HFFc6 (cell line): Measurements from ENCODE around the gene MAPK6. TPM values are rescaled to one million over a fixed set of nuclear protein-coding genes. Genes with fewer than 3 reads are reported as not detected.
A peak's percentile ranks its signal among the peaks of the same experiment; 100 is the strongest.

Source experiments
- DNase-seq: peaks from one replicate; pipeline ENCODE4 v3.0.0-alpha.2; 2018
- H3K27ac Mint-ChIP-seq: 2 replicates; pipeline ENCODE4 v1.8.0; 2020; ENCODE audit warnings: mild to moderate bottlenecking, mixed read lengths
- H3K27me3 Mint-ChIP-seq: 2 replicates; pipeline ENCODE4 v1.8.0; 2021; ENCODE audit warnings: mild to moderate bottlenecking, moderate library complexity, mixed read lengths; ENCODE audit not compliant: insufficient read depth
- H3K36me3 Mint-ChIP-seq: 2 replicates; pipeline ENCODE4 v1.8.0; 2021; ENCODE audit warnings: low read depth, mixed read lengths
- H3K4me1 Mint-ChIP-seq: 2 replicates; pipeline ENCODE4 v1.8.0; 2020; ENCODE audit warnings: low read depth, mixed read lengths
- H3K4me3 Mint-ChIP-seq: 2 replicates; pipeline ENCODE4 v1.8.0; 2020; ENCODE audit warnings: mild to moderate bottlenecking, moderate library complexity, mixed read lengths
- H3K9me3 Mint-ChIP-seq: 2 replicates; pipeline ENCODE4 v1.8.0; 2020; ENCODE audit warnings: mild to moderate bottlenecking, mixed read lengths
- total RNA-seq, 6 experiments: library from RNA; stranded (reverse); fragmentation: NEBNext Ultra II Directional; extraction: Animal tissue kit (Norgen Biotek cat#: 25700); gene quantifications; 2 replicates in 1 of 6; 3 replicates in 5 of 6; pipeline ENCODE4 v1.2.3, GENCODE V29; 2021
- TF ChIP-seq, protein P1 (sequence below): fragments of 200-600 bp; sonication (generic); IDR thresholded peaks from 2 replicates; pipeline ENCODE4 v1.5.0; 2021; ENCODE audit warnings: antibody characterized with exemption, mild to moderate bottlenecking

MAPK6 gene
- total RNA-seq, 6 experiments from 2014 or later = 43.0 to 61.9 (median 54.6) TPM

DNA sequence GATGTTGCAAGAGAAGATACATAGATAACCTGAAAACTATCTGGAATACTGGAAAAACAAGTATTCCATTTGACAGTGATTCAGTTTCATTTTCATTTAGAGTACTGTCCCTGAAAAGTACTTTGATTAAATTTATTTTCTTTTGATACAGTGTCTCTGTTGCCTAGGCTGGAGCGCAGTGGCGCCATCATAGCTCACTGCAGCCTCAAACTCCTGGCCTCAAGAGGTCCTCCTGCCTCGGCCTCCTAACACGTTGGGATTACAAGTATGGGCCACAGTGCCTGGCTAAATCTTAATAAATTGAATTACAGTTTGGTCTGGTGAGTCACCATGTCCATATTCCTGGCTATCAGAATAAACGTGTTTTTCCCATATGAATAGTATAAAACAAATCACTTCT lies 45.8 kb upstream of the MAPK6 start:
- no peaks in the 10 kb centered on the region for H3K36me3 Mint-ChIP-seq
- no peak overlapping the region for H3K27ac Mint-ChIP-seq
- TF ChIP-seq, protein P1, sequence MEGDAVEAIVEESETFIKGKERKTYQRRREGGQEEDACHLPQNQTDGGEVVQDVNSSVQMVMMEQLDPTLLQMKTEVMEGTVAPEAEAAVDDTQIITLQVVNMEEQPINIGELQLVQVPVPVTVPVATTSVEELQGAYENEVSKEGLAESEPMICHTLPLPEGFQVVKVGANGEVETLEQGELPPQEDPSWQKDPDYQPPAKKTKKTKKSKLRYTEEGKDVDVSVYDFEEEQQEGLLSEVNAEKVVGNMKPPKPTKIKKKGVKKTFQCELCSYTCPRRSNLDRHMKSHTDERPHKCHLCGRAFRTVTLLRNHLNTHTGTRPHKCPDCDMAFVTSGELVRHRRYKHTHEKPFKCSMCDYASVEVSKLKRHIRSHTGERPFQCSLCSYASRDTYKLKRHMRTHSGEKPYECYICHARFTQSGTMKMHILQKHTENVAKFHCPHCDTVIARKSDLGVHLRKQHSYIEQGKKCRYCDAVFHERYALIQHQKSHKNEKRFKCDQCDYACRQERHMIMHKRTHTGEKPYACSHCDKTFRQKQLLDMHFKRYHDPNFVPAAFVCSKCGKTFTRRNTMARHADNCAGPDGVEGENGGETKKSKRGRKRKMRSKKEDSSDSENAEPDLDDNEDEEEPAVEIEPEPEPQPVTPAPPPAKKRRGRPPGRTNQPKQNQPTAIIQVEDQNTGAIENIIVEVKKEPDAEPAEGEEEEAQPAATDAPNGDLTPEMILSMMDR = no peak
- peaks cover 16% of the 10 kb centered on the region for H3K4me1 Mint-ChIP-seq
- H3K27me3 Mint-ChIP-seq = peaks cover 4% of the 10 kb centered on the region; the same call in 1 of the 2 replicates
- DNase-seq = no peak
- peak overlapping the region; percentile 28; the same call in 1 of the 2 replicates for H3K4me3 Mint-ChIP-seq
- H3K9me3 Mint-ChIP-seq = no peaks in the 10 kb centered on the region

DNA sequence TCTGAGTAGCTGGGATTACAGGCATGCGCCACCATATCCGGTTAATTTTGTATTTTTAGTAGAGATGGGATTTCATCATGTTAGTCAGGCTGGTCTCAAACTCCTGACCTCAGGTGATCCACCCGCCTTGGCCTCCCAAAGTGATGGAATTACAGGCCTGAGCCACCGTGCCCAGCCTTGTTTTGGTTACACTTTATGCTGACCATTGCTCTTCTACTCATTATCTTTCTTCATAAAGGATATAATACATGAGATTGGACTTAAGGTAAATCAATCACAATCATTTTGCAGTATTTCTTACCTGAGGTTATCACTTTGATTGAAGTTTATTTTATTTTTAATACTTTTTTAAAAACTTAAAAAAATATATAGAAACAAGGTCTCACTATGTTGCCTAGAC lies 45.2 kb upstream of the MAPK6 start:
- Mint-ChIP-seq H3K9me3 (no peaks in the 10 kb centered on the region), H3K4me3 (no peak overlapping the region), H3K4me1 (peaks cover 16% of the 10 kb centered on the region), H3K36me3 (no peaks in the 10 kb centered on the region), H3K27ac (no peak overlapping the region), H3K27me3 (peaks cover 4% of the 10 kb centered on the region; the same call in 1 of the 2 replicates)
- TF ChIP-seq, protein P1 = no peak
- DNase-seq = no peak

DNA sequence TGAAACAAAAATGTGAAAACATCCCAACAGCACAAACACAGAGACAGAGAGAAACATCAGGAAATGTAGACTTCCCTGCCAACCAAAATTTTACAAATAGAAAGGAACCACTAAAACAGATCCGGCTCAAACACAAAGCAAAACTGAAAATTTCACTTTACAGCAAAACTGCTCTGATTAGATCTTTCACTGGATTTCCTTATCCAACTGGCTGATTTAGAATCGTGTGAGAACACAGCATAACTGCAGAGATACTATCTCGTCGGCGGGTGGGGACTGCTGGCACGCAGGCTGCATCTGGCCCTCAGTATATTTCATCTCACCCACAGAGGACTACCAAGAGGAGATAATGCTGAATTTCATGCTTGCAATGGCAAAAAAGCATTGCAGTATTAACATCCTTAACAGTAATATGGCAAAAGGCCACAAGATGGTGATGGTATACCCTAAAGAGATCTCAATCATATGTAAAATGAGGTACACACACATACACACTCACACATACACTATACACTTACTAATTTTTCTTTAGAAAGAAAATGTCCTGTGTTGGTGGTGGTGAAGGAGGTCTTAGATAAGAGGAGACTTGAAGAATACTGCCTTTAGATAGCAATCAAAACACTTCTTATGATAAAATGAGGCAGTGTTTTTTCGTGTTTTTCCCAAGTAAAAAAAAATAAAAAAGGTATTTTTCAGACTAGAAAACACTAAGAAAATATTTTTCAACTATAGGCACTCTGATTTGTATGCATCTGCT lies 36.8 kb upstream of the MAPK6 start:
- TF ChIP-seq, protein P1 = peak; percentile 82
- Mint-ChIP-seq H3K36me3 (no peaks in the 10 kb centered on the region), H3K9me3 (no peaks in the 10 kb centered on the region), H3K4me3 (peak overlapping the region; percentile 84), H3K4me1 (peaks cover 19% of the 10 kb centered on the region), H3K27me3 (peaks cover 2% of the 10 kb centered on the region), H3K27ac (peak overlapping the region; percentile 97)
- DNase-seq = peak; percentile 87

DNA sequence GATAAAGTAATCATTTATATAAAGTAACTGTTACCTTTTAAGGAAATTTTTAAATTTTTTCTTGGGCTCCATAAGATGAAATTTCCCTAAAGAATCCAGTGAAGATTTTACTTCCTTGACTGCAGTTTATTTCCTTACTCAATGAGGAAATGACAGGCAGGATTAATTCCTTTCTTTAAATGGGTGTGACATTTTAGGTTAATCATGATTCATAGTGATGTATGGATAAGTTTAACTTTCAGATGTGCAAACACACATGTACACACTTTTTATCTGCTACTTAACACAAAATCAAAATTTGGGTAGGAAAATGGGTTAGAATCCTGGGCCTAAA lies 36.3 kb upstream of the MAPK6 start:
- Mint-ChIP-seq H3K4me3 (no peak overlapping the region), H3K4me1 (peaks cover 19% of the 10 kb centered on the region), H3K27ac (peak overlapping the region; percentile 66), H3K9me3 (no peaks in the 10 kb centered on the region), H3K36me3 (no peaks in the 10 kb centered on the region), H3K27me3 (no peaks in the 10 kb centered on the region; the same call in none of the 2 replicates)
- DNase-seq = no peak
- TF ChIP-seq, protein P1 = no peak

DNA sequence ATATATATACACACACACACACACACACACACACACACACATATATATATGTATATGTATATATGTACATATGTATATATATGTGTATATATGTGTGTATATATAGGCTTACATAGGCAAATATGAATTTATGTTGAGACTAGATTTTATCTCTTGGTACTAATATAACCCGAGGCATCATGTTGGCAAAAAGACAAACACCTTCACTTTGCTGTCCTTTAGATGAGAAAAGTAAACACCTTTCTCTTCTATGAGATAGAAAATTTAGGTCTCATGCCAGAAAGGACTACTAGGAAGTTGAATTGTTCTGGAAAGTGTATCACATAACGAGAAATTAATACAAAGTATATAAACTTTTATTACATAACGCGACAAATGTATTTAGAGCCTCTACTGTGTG lies 27.9 kb upstream of the MAPK6 start:
- H3K9me3 Mint-ChIP-seq = no peaks in the 10 kb centered on the region
- no peak for DNase-seq

More for the DNA sequence above, 27.9 kb upstream of the MAPK6 start:
- no peak overlapping the region for H3K4me3 Mint-ChIP-seq
- H3K27ac Mint-ChIP-seq = no peak overlapping the region
- H3K27me3 Mint-ChIP-seq = no peaks in the 10 kb centered on the region
- no peaks in the 10 kb centered on the region for H3K36me3 Mint-ChIP-seq
- H3K4me1 Mint-ChIP-seq = peaks cover 20% of the 10 kb centered on the region
- TF ChIP-seq, protein P1 = no peak
